ENCODE data around the gene AVPR1B.

Gene AVPR1B

GRCh38 chr1:206114692-206115640, 2.2 kb downstream of the AVPR1B start:
- DNase-seq (ENCODE audit: low read depth): no peak
- H3K4me3 ChIP-seq (ENCODE audit: low read length): no peak overlapping the region
- TF ChIP-seq CTCF (conservative IDR thresholded peaks at IDR 0.05; ENCODE audit: low read depth, low read length): no peak

- no peak for DNase-seq (ENCODE audit: low read depth)
- TF ChIP-seq CTCF (conservative IDR thresholded peaks at IDR 0.05; ENCODE audit: low read depth, low read length): no peak
- no peak overlapping the region for H3K4me3 ChIP-seq (ENCODE audit: low read length)
These were observed 4.4 kb downstream of the AVPR1B start for GRCh38 chr1:206112600-206113301.

- no peak overlapping the region for H3K4me3 ChIP-seq (ENCODE audit: low read length)
- no peak for DNase-seq (ENCODE audit: low read depth)
- no peak for TF ChIP-seq CTCF (conservative IDR thresholded peaks at IDR 0.05; ENCODE audit: low read depth, low read length)
These were observed 5.8 kb downstream of the AVPR1B start for GRCh38 chr1:206111271-206111927.

GRCh38 chr1:206110820-206111219, 6.4 kb downstream of the AVPR1B start:
- DNase-seq (ENCODE audit: low read depth): no peak
- TF ChIP-seq CTCF (conservative IDR thresholded peaks at IDR 0.05; ENCODE audit: low read depth, low read length): no peak
- no peak overlapping the region for H3K4me3 ChIP-seq (ENCODE audit: low read length)

- no peak for TF ChIP-seq CTCF (conservative IDR thresholded peaks at IDR 0.05; ENCODE audit: low read depth, low read length)
- no peak for DNase-seq (ENCODE audit: low read depth)
- H3K4me3 ChIP-seq (ENCODE audit: low read length): no peak overlapping the region
These were observed 7.0 kb downstream of the AVPR1B start for GRCh38 chr1:206110161-206110560.

- TF ChIP-seq CTCF (conservative IDR thresholded peaks at IDR 0.05; ENCODE audit: low read depth, low read length): no peak
- H3K4me3 ChIP-seq (ENCODE audit: low read length): no peak overlapping the region
- DNase-seq (ENCODE audit: low read depth): no peak
These were observed 7.5 kb downstream of the AVPR1B start for GRCh38 chr1:206109718-206110117.
